Measurements from ENCODE around the gene EEF2K. TPM values are rescaled to one million over a fixed set of nuclear protein-coding genes. Genes with fewer than 3 reads are reported as not detected.

EEF2K gene
- total RNA-seq, 1 experiment from 2014 or later = 17.5 TPM

GRCh38 chr16:22204091-22204655 lies 1.9 kb upstream of the EEF2K start:
- no peaks in the 10 kb centered on the region for H3K27me3 Mint-ChIP-seq (ENCODE audit: insufficient read depth, unreplicated experiment)
- Histone ChIP-seq H3K4me1 (0 out of 2 replicates have a peak, but pooled peaks cover 7% of the 10 kb centered on the region), H3K27me3 (replicated peaks; ENCODE audit: control insufficient read depth, insufficient read depth, low read length) (no peaks in the 10 kb centered on the region), H3K36me3 (ENCODE audit: control insufficient read depth, insufficient read depth, low read length) (no peaks in the 10 kb centered on the region), H3K4me3 (ENCODE audit: low read depth, low read length) (no peak overlapping the region), H3K9me3 (no peaks in the 10 kb centered on the region)
- POLR2A ChIA-PET = no interaction called here
- no peaks in the 10 kb centered on the region for H3K9me3 Mint-ChIP-seq (ENCODE audit: unreplicated experiment)
- DNase-seq = no peak
- H3K4me1 Mint-ChIP-seq (ENCODE audit: low read depth, unreplicated experiment) = peaks cover 7% of the 10 kb centered on the region
- intact Hi-C loops (cut with micrococcal nuclease; ENCODE audit: unreplicated experiment) = no loop called here
- BruUV-seq (replicated peaks) = no TSS peak
- H3K4me3 Mint-ChIP-seq (ENCODE audit: unreplicated experiment) = peak overlapping the region; percentile 45
- H3K36me3 Mint-ChIP-seq (ENCODE audit: insufficient read depth, unreplicated experiment) = peaks cover 13% of the 10 kb centered on the region
- TF ChIP-seq CTCF (IDR thresholded peaks at IDR 0.05; ENCODE audit: insufficient read depth in 1 of 2, low read depth in 1 of 2, low read length in 1 of 2, severe bottlenecking in 1 of 2, unreplicated experiment in 1 of 2) = no peak
- H3K27ac Mint-ChIP-seq (ENCODE audit: unreplicated experiment) = peak overlapping the region; percentile 64
- CTCF ChIA-PET = no interaction called here

DNA sequence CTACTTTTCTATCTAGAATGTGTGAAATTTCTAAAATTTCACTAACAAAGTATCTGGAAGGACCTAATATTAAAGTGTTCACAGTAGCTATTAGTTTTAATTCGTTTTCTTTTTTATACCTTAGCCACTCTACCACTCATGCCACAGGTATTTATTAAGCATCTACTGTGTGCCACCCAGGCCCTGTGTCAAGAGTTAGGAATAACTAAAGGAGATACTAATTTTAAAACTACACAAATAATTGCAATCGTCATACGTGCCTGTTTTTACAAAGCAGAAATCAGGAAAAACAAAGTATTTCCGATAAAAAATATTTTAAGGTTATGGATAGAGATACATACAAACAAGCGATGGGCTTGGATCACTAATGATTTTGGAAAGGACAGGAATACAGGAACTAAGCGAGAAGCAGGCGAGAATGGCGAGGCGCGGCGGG lies 483 bp upstream of the EEF2K start:
- TF ChIP-seq CTCF (IDR thresholded peaks at IDR 0.05; ENCODE audit: insufficient read depth in 1 of 2, low read depth in 1 of 2, low read length in 1 of 2, severe bottlenecking in 1 of 2, unreplicated experiment in 1 of 2) = no peak
- ChIA-PET CTCF (interaction anchor here (0.9 to 1.6 kb wide), 4 partner anchors 9 to 92 kb away, joined by 4 to 9 read pairs (median 5); no protein-coding TSS in a partner anchor), POLR2A (interaction anchor here (1.3 kb wide), 1 partner anchor 14 kb away, joined by 5 read pairs; no protein-coding TSS in a partner anchor)
- Histone ChIP-seq H3K36me3 (ENCODE audit: control insufficient read depth, insufficient read depth, low read length) (no peaks in the 10 kb centered on the region), H3K4me3 (ENCODE audit: low read depth, low read length) (peak overlapping the region; percentile 91), H3K4me1 (0 out of 2 replicates have a peak, but pooled peaks cover 7% of the 10 kb centered on the region), H3K27me3 (replicated peaks; ENCODE audit: control insufficient read depth, insufficient read depth, low read length) (no peaks in the 10 kb centered on the region), H3K9me3 (no peaks in the 10 kb centered on the region)
- no peaks in the 10 kb centered on the region for H3K9me3 Mint-ChIP-seq (ENCODE audit: unreplicated experiment)
- H3K27ac Mint-ChIP-seq (ENCODE audit: unreplicated experiment) = peak overlapping the region; percentile 53
- H3K4me3 Mint-ChIP-seq (ENCODE audit: unreplicated experiment) = peak overlapping the region; percentile 99
- H3K4me1 Mint-ChIP-seq (ENCODE audit: low read depth, unreplicated experiment) = peaks cover 7% of the 10 kb centered on the region
- intact Hi-C loops (cut with micrococcal nuclease; ENCODE audit: unreplicated experiment) = loop anchor here (1.0 to 2.0 kb wide), 3 partner anchors 15 to 92 kb away; partner anchors contain the start of gene POLR3E
- no peaks in the 10 kb centered on the region for H3K27me3 Mint-ChIP-seq (ENCODE audit: insufficient read depth, unreplicated experiment)
- no peak for DNase-seq
- H3K36me3 Mint-ChIP-seq (ENCODE audit: insufficient read depth, unreplicated experiment) = peaks cover 16% of the 10 kb centered on the region
- TSS peak; percentile 96 for BruUV-seq (replicated peaks)

- DNase-seq = no peak
- intact Hi-C loops (cut with micrococcal nuclease; ENCODE audit: unreplicated experiment) = loop anchor here (1.0 to 2.0 kb wide), 3 partner anchors 16 to 90 kb away; partner anchors contain the start of gene POLR3E
- CTCF ChIA-PET = interaction anchor here (0.6 to 0.8 kb wide), 2 partner anchors 89 to 946 kb away, joined by 3 read pairs; no protein-coding TSS in a partner anchor
These were observed 1.0 kb downstream of the EEF2K start for GRCh38 chr16:22206842-22207714.

More at GRCh38 chr16:22206842-22207714, 1.0 kb downstream of the EEF2K start:
- no peaks in the 10 kb centered on the region for H3K27me3 ChIP-seq (replicated peaks; ENCODE audit: control insufficient read depth, insufficient read depth, low read length)
- H3K9me3 Mint-ChIP-seq (ENCODE audit: unreplicated experiment) = no peaks in the 10 kb centered on the region
- peak overlapping the region; percentile 91 for H3K4me3 ChIP-seq (ENCODE audit: low read depth, low read length)
- BruUV-seq (replicated peaks) = TSS peak; percentile 21
- peak overlapping the region; percentile 99 for H3K4me3 Mint-ChIP-seq (ENCODE audit: unreplicated experiment)
- POLR2A ChIA-PET = interaction anchor here (0.8 kb wide), 2 partner anchors 89 to 255 kb away, joined by 4 read pairs; no protein-coding TSS in a partner anchor
- no peaks in the 10 kb centered on the region for H3K9me3 ChIP-seq
- peaks cover 2% of the 10 kb centered on the region; the same call in 1 of the 2 replicates for H3K36me3 ChIP-seq (ENCODE audit: control insufficient read depth, insufficient read depth, low read length)
- 0 out of 2 replicates have a peak, but pooled peaks cover 7% of the 10 kb centered on the region for H3K4me1 ChIP-seq
- H3K27ac Mint-ChIP-seq (ENCODE audit: unreplicated experiment) = peak overlapping the region; percentile 54
- peaks cover 7% of the 10 kb centered on the region for H3K4me1 Mint-ChIP-seq (ENCODE audit: low read depth, unreplicated experiment)
- no peaks in the 10 kb centered on the region for H3K27me3 Mint-ChIP-seq (ENCODE audit: insufficient read depth, unreplicated experiment)
- peaks cover 27% of the 10 kb centered on the region for H3K36me3 Mint-ChIP-seq (ENCODE audit: insufficient read depth, unreplicated experiment)
- TF ChIP-seq CTCF (IDR thresholded peaks at IDR 0.05; ENCODE audit: insufficient read depth in 1 of 2, low read depth in 1 of 2, low read length in 1 of 2, severe bottlenecking in 1 of 2, unreplicated experiment in 1 of 2) = no peak

All from Caco-2 (cell line).